ENCODE results near the gene GRIP2. TPM values are rescaled to one million over a fixed set of nuclear protein-coding genes. Genes with fewer than 3 reads are reported as not detected.

Gene GRIP2
- total and polyA plus RNA-seq, 2 of the 4 experiments (the other 2 are of a cell fraction) = 0.05 TPM; not detected in 1

GRCh38 chr3:14539384-14539741, 779 bp downstream of the GRIP2 start:
- Histone ChIP-seq H4K91ac (ENCODE audit: insufficient read depth, low read depth, low read length) (no peak overlapping the region), H2BK120ac (ENCODE audit: low read depth, low read length) (no peak overlapping the region), H2BK20ac (ENCODE audit: low read depth, low read length) (no peak overlapping the region), H4K5ac (ENCODE audit: low read depth, low read length) (no peak overlapping the region), H3K23ac (ENCODE audit: low read depth, low read length) (no peak overlapping the region), H3K36me3 (ENCODE audit: control insufficient read depth, insufficient read depth, low read length) (no peaks in the 10 kb centered on the region), H2AK9ac (replicated peaks; ENCODE audit: low read depth, low read length, poor library complexity) (no peak overlapping the region), H4K20me1 (ENCODE audit: insufficient read depth, low read length) (no peaks in the 10 kb centered on the region), H3K9me1 (ENCODE audit: insufficient read depth, low read length) (no peaks in the 10 kb centered on the region), H3K79me1 (ENCODE audit: low read depth in 1 of 2, low read length in 2 of 2) (no peaks in the 10 kb centered on the region), H3K4ac (ENCODE audit: low read depth, low read length) (no peak overlapping the region), H3K18ac (ENCODE audit: low read depth, low read length) (no peak overlapping the region), H3K4me3 (ENCODE audit: insufficient read depth, low read depth, low read length) (no peak overlapping the region), H3K4me2 (ENCODE audit: low read depth, low read length) (no peak overlapping the region), H2AK5ac (ENCODE audit: low read depth, low read length) (no peak overlapping the region), H2BK5ac (ENCODE audit: low read depth, low read length, poor library complexity, severe bottlenecking) (no peak overlapping the region), H3K27me3 (ENCODE audit: control insufficient read depth, insufficient read depth, low read length) (peaks cover 36% of the 10 kb centered on the region), H3K4me1 (ENCODE audit: control insufficient read depth, insufficient read depth, low read length) (no peaks in the 10 kb centered on the region), H2BK15ac (ENCODE audit: low read depth, low read length) (no peak overlapping the region), H3K14ac (replicated peaks; ENCODE audit: low read depth, low read length) (no peak overlapping the region), H3K9ac (ENCODE audit: low read depth, low read length) (no peak overlapping the region), H4K8ac (ENCODE audit: low read depth in 2 of 2, low read length in 2 of 2) (no peak overlapping the region), H3K56ac (ENCODE audit: extremely low read depth, insufficient read depth, low read length) (no peak overlapping the region), H3K9me3 (ENCODE audit: control insufficient read depth, insufficient read depth, low read length) (no peaks in the 10 kb centered on the region), H3K27ac (ENCODE audit: insufficient read depth, low read length) (no peak overlapping the region), H2AFZ (replicated peaks; ENCODE audit: low read length, poor library complexity) (no peak overlapping the region)
- CTCF ChIA-PET = interaction anchor here (1.0 kb wide), 1 partner anchor 9 kb away, joined by 4 read pairs; no protein-coding TSS in a partner anchor
- in situ Hi-C loops (cut with MboI; ENCODE audit: low sequenced_read_pairs) = no loop called here
- ATAC-seq (ENCODE audit: low read depth) = no peak
- dilution Hi-C loops (cut with HindIII; ENCODE audit: low sequenced_read_pairs, unreplicated experiment) = no loop called here
- WGBS, 2 experiments (ENCODE audit: extremely low coverage in 2 of 2, insufficient read length in 1 of 2) = 38% methylated on average over 3 of the region's 4 CpGs; no CpG with 5 or more reads in 1 of the 2 experiments
- no peak for DNase-seq
- POLR2A ChIA-PET (ENCODE audit: unreplicated experiment) = no interaction called here
- no TSS peak for BruUV-seq (replicated peaks)
- intact Hi-C loops (cut with micrococcal nuclease) = no loop called here
- no peak for TF ChIP-seq RAD21 (IDR thresholded peaks at IDR 0.05; ENCODE audit: low read length)
- no peak for TF ChIP-seq POLR2A (IDR thresholded peaks at IDR 0.05; ENCODE audit: low read depth, low read length)
- no peak for TF ChIP-seq CEBPB (IDR thresholded peaks at IDR 0.05; ENCODE audit: low read depth, low read length)

Data from IMR-90 (cell line).